Measurements from ENCODE around the gene HPSE.

DNA sequence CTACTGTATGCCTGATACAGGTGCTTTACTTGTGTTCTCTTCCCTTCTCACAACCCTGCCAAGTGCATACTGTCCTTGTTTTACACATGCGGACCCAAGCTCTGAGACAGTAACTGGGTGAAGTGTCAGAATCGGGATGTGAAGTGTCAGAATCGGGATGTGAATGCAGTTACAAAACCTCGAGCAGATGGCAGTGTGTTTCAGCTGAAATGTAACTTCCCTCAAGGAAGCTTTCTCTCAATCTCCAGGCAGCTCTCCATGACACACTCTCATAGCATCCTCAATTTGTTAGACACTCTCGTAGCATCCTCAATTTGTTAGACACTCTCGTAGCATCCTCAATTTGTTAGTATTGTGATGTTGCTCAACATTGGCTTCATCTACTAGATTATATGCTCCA lies 1.1 kb upstream of the HPSE start:
- TF ChIP-seq, protein P1, sequence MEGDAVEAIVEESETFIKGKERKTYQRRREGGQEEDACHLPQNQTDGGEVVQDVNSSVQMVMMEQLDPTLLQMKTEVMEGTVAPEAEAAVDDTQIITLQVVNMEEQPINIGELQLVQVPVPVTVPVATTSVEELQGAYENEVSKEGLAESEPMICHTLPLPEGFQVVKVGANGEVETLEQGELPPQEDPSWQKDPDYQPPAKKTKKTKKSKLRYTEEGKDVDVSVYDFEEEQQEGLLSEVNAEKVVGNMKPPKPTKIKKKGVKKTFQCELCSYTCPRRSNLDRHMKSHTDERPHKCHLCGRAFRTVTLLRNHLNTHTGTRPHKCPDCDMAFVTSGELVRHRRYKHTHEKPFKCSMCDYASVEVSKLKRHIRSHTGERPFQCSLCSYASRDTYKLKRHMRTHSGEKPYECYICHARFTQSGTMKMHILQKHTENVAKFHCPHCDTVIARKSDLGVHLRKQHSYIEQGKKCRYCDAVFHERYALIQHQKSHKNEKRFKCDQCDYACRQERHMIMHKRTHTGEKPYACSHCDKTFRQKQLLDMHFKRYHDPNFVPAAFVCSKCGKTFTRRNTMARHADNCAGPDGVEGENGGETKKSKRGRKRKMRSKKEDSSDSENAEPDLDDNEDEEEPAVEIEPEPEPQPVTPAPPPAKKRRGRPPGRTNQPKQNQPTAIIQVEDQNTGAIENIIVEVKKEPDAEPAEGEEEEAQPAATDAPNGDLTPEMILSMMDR (IDR thresholded peaks at IDR 0.05) = no peak
- TF ChIP-seq POLR2A (IDR thresholded peaks at IDR 0.05; ENCODE audit: low read depth) = no peak
